NCI-H345 treated with DMSO at 0.1 percent for 48 hours (cell line): ENCODE measurements around the gene PPP1R7.

ENCODE experiments used
- DNase-seq: peaks from one replicate; lab custom pipeline; 2025; ENCODE audit not compliant: unreplicated experiment; lab: John Stamatoyannopoulos, UW

PPP1R7 gene

DNA sequence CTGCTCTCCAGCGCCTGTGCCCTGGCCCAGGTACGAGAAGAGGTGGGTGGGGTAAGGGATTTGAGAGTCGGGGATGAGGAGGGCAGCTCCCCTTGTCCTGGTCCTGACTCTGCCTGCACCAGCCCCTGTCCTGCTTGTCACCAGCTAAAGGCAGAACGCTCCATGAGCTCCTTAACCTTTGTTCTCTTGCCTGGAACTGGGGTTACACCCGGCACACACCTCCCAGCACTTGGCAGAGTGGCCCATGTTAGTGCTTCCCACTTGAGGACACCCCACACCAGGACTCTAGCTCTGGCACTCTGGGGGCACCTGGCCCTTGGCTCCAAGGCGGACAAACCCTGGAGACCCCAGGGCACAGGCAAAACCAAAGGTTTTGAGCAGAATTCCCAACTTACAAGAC is 57.4 kb downstream of the PPP1R7 start:
- no peak for DNase-seq

DNA sequence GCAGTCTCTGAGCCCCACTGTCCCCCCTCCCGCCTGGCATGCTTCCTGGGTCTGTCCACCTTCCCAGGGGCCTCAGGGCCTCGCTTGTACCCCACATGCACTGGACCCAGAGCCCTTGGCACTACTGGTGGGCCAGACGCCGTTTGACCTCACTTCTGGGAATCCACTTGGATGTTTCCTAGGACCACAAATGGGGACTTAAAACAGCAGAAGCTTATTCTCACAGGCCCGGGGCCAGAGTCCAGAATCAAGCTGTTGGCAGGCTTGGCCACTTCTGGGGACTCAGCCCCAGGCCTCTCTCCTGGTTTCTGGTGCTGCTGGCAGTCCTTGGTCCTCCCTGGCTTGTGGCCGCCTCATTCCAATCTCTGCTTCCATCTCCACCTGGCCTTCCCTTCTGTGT is 57.8 kb downstream of the PPP1R7 start:
- no peak for DNase-seq

DNA sequence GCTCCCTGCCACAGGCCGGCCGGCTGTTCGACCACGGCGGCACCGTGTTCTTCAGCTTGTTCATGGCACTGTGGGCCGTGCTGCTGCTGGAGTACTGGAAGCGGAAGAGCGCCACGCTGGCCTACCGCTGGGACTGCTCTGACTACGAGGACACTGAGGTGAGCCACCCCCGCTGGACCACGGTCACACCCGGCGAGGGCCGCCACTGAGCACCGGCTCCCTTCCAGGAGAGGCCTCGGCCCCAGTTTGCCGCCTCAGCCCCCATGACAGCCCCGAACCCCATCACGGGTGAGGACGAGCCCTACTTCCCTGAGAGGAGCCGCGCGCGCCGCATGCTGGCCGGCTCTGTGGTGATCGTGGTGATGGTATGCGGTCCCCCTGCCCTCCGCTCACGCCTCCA is 59.0 kb downstream of the PPP1R7 start:
- DNase-seq: no peak

DNA sequence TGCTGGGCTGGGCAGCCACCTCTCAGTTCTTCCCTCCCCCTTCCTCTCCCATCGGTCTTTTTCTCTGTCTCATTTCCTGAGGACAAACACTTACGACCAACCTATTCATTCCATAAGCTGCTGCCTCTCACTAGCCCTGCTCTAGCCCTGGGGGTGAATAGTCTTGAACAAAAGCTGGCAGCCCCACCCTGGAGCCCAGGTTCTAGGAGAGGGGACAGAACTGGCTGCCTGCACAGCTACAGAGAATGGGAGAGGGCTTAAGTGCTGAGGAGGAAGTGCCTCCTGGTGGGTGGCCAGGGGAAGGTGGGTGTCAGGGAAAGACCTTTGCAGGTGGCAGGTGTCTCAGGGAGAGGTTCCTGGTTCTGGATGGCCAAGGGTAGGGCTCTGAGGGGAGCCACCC is 61.0 kb downstream of the PPP1R7 start:
- peak; percentile 50 for DNase-seq

DNA sequence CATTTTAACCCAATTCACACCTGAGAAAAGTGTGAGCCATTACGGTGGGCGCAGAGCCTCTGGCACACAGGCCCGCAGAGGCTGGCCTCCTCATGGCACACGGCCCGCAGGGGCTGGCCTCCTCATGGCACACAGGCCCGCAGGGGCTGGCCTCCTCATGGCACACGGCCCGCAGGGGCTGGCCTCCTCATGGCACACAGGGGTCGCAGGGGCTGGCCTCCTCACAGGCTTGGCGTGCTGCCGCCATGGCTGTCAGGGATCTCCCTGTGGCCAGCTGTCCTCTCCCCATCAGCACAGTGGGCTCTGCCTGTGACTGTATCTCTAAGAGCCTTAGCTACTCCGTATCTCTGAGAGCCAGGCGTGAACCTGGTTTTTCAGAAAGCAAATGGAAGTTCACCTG is 62.8 kb downstream of the PPP1R7 start:
- no peak for DNase-seq

DNA sequence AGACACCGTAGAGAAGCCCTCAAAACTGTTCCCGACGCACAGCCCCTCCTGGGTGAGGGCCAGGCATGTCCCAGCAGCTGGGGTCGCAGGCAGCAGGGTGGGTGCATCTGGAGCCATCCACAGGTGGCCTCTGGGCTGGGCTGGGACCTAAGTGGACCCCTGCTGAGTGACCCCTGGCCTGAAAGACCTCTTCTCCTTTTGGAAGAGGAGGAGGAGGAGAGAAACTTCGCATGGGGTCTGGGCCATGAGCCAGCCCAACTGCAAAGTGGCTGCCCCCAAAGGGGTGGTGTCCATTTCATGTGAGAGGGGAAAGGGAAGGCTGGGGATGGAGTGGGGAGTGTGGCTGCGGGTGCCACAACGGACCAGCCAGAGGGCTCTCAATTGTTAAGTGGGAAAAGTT is 63.3 kb downstream of the PPP1R7 start:
- DNase-seq: no peak

DNA sequence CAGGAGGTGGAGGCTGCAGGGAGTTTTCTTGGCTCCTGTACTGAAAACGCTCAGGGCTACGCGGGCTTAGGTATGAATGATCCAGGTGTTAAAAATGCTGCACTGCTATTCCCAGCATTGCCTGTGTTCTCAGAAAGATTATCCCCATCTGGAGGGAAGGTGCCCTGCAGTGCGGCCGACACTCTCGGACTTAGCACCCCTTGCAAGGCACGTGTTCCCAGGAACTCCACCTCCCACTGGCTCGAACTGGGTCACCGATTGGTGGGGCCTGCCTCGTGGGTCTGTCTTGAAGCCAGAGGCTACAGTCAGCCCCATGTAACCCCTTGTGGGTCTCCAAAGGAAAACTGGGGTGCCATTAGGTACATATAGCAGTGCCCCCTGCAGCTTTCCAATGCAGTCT is 63.9 kb downstream of the PPP1R7 start:
- DNase-seq: no peak

DNA sequence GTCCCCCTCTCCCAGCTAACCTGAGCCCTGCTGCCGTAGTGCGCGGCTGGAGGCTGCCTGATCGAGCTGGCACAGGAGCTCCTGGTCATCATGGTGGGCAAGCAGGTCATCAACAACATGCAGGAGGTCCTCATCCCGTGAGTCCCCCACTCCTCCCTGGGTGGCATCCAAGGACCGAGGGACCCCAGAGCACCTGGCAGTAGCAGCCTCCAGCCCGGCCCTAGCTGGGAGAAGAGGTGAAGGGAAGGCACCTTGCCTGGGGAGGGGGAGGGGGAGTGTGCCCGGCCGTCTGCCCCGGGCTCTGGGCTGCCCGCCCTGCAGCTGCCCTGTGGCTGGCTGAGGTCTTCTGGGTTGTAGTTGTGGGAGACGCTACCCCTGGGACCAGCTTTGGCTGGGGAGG is 64.5 kb downstream of the PPP1R7 start:
- no peak for DNase-seq

DNA sequence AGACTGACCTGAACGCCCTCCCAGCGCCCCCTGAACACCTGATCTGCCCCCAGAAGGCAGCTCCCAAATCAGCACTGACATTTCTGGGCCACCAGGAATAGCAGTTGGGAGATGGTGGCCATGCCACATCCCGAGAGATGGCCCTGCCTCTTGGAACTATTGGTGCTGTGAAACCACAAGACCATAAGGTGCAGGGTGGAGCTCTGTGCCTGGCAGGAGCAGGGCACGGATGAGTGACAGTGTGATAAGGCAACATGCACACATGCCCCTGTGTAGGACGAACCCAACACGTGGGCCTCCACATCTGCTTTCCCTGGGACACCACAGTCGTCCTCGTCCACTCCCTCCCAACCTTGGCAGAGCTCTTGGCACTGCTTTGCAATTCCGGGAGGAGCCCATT is 65.2 kb downstream of the PPP1R7 start:
- no peak for DNase-seq

DNA sequence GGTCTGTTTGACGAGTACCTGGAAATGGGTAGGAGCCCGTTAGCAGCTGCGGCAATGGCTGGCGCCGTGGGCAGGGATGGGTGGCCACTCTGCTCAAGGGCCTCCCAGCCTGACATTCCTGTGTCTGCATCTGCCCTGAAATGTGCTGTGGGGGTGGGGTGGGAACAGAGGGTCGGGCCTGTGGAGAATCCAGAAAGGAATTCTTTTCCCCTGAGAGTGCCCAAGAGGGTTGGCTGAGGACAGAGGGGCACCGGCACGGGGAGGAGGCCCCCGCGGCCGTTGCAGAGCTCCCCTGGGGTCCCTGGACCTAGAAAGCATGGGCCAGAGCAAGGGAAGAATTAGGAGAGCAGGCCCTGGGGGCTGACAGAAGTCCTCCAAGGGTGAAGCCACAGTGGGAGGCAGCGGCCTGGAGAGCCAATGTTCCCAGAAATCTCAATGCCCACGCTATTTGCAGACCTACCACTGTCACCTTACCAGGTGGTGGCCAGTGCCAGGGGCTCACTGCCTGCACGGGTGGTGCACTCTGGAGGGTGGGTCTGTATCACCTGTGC is 66.0 kb downstream of the PPP1R7 start:
- no peak for DNase-seq

DNA sequence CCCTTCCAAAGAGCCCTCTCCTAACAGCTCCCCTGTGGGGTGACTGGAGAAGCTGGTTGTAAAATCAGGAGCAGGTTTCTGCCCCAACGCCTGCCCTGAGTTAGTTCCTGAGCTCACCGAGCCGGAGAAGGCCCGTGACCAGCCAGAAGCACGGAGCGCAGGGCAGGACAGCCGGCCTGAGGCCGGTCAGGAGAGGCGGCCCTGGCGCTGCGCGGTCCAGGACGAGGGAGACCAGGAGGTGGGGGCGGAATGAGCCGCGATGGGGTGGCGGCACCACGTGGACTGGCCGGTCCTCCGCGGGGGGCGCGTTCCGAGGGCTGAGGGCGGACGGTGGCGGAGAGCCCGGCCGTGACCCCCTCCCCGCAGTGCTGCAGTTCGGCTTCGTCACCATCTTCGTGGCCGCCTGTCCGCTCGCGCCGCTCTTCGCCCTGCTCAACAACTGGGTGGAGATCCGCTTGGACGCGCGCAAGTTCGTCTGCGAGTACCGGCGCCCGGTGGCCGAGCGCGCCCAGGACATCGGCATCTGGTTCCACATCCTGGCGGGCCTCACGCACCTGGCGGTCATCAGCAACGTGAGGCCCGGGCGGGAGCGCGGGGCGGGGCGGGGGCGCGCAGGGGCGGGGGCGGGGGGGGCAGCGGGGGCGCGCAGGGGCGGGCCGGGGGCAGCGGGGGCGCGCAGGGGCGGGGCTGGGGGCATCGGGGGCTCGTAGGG is 67.2 kb downstream of the PPP1R7 start:
- DNase-seq: no peak

DNA sequence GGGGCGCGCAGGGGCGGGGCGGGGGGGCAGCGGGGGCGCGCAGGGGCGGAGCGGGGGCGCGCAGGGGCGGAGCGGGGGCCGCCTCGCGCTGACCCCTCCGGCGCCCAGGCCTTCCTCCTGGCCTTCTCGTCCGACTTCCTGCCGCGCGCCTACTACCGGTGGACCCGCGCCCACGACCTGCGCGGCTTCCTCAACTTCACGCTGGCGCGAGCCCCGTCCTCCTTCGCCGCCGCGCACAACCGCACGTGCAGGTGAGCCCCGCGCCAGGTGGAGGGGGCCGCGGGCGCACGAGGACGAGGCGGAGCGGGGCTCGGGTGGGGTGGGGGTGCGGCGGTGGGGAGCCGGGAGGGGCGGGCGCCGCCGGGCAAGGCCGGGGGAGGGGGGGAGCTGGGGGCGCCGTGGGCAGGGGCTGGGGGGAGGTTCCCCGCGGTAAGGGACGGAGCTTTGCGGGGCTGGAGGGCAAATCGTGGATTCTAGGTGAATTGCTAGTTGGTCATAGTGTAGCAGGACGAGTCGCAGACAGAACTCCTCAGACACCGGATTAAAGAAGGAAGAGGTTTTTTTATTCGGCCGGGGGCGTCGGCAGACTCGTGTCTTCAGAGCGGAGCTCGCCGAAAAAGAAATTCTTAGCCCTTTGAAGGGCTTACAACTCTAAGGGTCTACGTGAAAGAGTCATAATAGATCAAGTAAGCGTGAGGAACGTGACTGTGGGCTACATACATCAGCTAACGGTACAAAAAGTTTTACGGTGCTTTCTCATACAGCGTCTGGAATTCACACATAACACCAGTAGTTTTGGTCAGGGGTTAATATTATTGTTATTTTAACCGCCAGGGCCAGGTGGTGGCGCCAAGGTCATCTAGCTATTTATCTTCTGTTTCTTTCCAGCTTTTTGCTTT is 68.1 kb downstream of the PPP1R7 start:
- no peak for DNase-seq

DNA sequence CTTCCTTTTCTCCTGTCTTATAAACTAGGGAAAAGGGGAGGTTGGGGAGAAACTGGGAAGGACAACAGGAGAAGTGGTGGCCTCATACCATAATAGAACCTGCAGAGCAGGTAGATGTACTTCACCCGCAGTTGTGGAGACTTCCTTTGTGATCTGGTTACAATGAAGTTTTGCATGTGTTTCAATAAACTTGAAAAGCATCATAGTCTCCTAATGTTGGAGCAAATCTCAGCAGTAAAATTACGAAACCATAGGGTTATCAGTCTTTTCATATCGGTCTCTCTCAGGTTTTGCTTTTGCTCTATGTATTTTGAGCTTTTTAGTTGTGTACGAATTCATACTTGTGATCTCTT is 68.7 kb downstream of the PPP1R7 start:
- DNase-seq: no peak

DNA sequence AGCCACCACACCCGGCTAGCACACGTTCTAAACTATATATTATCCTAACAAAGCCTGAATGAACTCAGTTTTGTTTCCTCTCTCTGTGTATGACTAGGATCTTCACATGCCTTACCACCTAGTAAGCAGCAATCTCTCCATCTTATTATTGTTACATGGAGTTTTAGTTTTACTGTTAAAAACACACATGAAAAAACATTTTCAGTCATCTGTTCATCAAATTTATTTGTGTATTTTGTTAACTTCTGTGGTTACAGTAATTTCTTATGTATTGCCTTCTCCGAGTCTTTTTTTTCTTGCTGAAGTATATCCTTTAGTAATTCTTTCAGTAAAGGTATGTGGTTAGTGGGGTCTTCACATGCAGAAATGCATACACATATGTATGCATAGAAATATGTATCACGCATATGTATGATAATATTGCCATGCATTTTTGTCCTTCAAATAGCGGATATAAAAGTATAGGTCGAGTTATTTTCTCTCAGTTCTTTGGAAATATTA is 69.6 kb downstream of the PPP1R7 start:
- DNase-seq: no peak

DNA sequence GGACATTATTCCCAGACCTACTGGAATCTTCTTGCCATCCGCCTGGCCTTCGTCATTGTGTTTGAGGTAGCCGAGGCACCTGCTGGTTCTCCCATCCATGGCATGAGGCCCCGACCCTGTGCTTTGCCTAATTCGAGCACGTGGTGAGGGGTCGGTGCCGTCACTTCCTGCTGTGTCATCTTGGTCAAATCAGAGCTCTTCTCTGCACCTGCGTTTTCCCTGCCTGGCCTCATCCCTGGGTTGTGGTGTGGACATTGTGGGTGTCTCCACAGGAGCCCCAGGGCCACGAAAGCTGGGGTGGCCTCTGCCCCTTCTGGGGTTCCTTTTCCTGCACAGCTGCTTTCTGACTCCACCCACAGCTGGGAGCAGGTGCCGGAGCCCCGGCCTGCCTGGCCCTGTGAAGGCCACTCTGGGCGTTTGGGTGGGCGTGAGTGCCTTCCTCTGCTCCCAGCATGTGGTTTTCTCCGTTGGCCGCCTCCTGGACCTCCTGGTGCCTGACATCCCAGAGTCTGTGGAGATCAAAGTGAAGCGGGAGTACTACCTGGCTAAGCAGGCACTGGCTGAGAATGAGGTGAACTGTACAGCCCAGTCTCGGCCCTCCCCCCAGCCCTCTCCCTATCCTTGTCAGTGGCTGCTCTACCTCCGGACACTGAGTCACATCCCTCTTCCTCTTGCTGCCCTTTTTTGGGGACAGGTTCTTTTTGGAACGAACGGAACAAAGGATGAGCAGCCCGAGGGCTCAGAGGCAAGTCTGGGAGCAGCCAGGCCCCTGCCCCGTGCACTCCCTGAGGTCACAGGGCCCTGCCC is 73.1 kb downstream of the PPP1R7 start:
- DNase-seq: no peak

DNA sequence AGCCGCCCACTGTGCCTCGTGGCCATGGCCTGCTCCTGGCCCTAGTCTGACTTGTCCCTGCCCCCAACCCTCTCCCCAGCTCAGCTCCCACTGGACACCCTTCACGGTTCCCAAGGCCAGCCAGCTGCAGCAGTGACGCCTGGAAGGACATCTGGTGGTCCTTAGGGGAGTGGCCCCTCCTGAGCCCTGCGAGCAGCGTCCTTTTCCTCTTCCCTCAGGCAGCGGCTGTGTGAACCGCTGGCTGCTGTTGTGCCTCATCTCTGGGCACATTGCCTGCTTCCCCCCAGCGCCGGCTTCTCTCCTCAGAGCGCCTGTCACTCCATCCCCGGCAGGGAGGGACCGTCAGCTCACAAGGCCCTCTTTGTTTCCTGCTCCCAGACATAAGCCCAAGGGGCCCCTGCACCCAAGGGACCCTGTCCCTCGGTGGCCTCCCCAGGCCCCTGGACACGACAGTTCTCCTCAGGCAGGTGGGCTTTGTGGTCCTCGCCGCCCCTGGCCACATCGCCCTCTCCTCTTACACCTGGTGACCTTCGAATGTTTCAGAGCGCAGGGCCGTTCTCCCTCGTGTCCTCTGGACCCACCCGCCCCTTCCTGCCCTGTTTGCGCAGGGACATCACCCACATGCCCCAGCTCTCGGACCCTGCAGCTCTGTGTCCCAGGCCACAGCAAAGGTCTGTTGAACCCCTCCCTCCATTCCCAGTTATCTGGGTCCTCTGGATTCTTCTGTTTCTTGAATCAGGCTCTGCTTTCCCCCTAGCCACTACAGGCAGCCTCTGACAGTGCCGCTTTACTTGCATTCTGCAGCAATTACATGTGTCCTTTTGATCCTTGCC is 74.0 kb downstream of the PPP1R7 start:
- no peak for DNase-seq

DNA sequence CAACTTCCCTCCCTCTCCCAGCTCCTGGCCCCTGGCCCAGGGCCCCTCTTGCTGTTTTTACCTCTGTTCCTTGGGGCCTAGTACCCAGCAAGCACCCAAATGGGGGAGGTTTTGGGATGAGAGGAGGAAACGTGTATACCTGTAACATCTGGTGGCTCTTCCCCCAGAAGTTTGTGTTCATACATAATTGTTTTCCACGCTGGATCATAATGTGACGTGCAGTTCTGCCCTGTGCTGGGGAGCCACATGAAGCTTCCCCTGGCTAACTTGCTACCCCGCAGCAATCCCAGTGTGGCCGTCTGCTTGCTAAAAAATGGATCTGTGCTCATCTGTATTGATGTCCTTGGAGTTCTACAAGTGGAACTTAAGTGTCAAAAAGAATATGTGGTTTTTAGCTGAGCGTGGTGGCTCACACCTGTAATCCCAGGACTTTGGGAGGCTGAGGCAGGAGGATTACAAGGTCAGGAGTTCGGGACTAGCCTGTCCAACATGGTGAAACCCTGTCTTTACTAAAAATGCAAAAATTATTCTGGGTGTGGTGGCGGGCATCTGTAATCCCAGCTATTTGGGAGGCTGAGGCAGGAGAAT is 74.7 kb downstream of the PPP1R7 start:
- no peak for DNase-seq

DNA sequence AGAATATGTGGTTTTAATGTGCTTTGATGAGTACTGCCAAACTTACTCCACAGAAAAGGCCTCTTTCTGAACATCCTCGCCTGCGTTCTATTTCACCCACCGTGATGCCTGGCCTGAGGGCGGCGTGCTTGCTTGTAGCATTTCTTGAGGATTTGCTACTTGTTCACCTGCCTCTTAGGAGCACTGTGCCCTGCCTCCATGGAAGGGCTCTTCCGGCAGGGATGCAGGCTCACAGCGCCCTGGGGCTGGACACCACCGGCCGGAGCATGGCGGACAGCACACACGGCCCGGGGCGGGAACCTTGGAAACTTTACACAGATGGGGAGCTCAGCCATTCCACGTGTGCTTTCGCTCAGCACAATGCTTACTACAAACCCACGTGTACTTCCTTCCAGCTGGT is 75.3 kb downstream of the PPP1R7 start:
- no peak for DNase-seq

DNA sequence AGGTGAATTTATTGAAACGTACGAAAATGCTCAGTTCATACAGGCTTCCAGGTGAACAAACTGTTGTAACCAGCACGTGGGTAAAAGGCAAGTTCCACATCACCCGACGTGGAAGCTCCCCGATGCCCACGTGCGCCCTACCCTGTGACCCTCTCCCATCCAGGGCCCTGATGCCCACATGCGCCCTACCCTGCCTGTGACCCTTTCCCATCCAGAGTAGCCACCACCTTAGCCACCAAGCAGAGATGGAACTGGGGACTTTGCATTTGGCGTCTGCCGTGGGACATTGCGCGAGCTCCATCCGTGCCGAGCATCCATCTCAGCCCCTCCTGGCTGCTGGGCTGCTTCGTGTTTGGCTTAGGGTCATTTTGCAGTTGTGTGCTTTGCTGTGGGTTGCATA is 75.7 kb downstream of the PPP1R7 start:
- no peak for DNase-seq
